GM12875 (cell line): ENCODE data around the gene NUP62.
A peak's percentile ranks its signal among the peaks of the same experiment; 100 is the strongest.

Experiments used
- H3K4me3 ChIP-seq: one replicate; pipeline ENCODE4 v1.5.1; 2011; ENCODE audit warnings: low read depth, low read length, control low read depth
- CTCF ChIP-seq: IDR thresholded peaks from 2 replicates; pipeline ENCODE4 v1.5.1; 2011; ENCODE audit warnings: low read depth, mild to moderate bottlenecking, control low read depth, inconsistent platforms, low read length, moderate library complexity, borderline replicate concordance; ENCODE audit not compliant: insufficient read depth

NUP62 gene

GRCh38 chr19:49876422-49877019, 52.8 kb downstream of the NUP62 start:
- peak overlapping the region; percentile 100 for H3K4me3 ChIP-seq
- no peak for TF ChIP-seq CTCF

GRCh38 chr19:49875857-49876421, 53.4 kb downstream of the NUP62 start:
- TF ChIP-seq CTCF: no peak
- H3K4me3 ChIP-seq: peak overlapping the region; percentile 100

GRCh38 chr19:49875177-49875576, 54.1 kb downstream of the NUP62 start:
- H3K4me3 ChIP-seq: no peak overlapping the region
- no peak for TF ChIP-seq CTCF

- no peak overlapping the region for H3K4me3 ChIP-seq
Measured at GRCh38 chr19:49874503-49875157, 54.7 kb downstream of the NUP62 start.

GRCh38 chr19:49873834-49874233, 55.5 kb downstream of the NUP62 start:
- TF ChIP-seq CTCF: no peak
- H3K4me3 ChIP-seq: no peak overlapping the region

More at GRCh38 chr19:49874503-49875157, 54.7 kb downstream of the NUP62 start:
- TF ChIP-seq CTCF: no peak

- no peak overlapping the region for H3K4me3 ChIP-seq
- no peak for TF ChIP-seq CTCF
Measured at GRCh38 chr19:49873129-49873521, 56.2 kb downstream of the NUP62 start.

- no peak overlapping the region for H3K4me3 ChIP-seq
- TF ChIP-seq CTCF: no peak
Measured at GRCh38 chr19:49872245-49873128, 56.8 kb downstream of the NUP62 start.
